HG03575 (cell line): Measurements from ENCODE around the gene HOXC11.

Source experiments
- ATAC-seq: cut with Tn5 transposase; IDR thresholded peaks from one replicate; pipeline ENCODE4 v1.9.1; 2021; ENCODE audit not compliant: unreplicated experiment, insufficient number of reproducible peaks, low FRiP score; ENCODE audit errors: extremely low read depth

The HOXC11 gene

GRCh38 chr12:53941187-53941586 lies 31.7 kb upstream of the HOXC11 start:
- no peak for ATAC-seq

GRCh38 chr12:53941750-53942149 lies 31.2 kb upstream of the HOXC11 start:
- ATAC-seq, result no peak

- no peak for ATAC-seq
Measured at GRCh38 chr12:53942467-53942997, 30.4 kb upstream of the HOXC11 start.

GRCh38 chr12:53944209-53944608 lies 28.7 kb upstream of the HOXC11 start:
- no peak for ATAC-seq

- ATAC-seq, result no peak
Measured at GRCh38 chr12:53944907-53945847, 27.7 kb upstream of the HOXC11 start.

GRCh38 chr12:53947743-53948142 lies 25.2 kb upstream of the HOXC11 start:
- ATAC-seq, result no peak

GRCh38 chr12:53948650-53949593 lies 24.0 kb upstream of the HOXC11 start:
- no peak for ATAC-seq

- no peak for ATAC-seq
Measured at GRCh38 chr12:53949631-53950436, 23.1 kb upstream of the HOXC11 start.

- no peak for ATAC-seq
Measured at GRCh38 chr12:53950437-53950773, 22.5 kb upstream of the HOXC11 start.

- no peak for ATAC-seq
Measured at GRCh38 chr12:53950789-53951576, 21.9 kb upstream of the HOXC11 start.

GRCh38 chr12:53951577-53952334 lies 21.2 kb upstream of the HOXC11 start:
- no peak for ATAC-seq

GRCh38 chr12:53952335-53952694 lies 20.6 kb upstream of the HOXC11 start:
- no peak for ATAC-seq

- ATAC-seq, result no peak
Measured at GRCh38 chr12:53952871-53953734, 19.8 kb upstream of the HOXC11 start.

GRCh38 chr12:53953831-53954693 lies 18.9 kb upstream of the HOXC11 start:
- no peak for ATAC-seq

- no peak for ATAC-seq
Measured at GRCh38 chr12:53954694-53955035, 18.3 kb upstream of the HOXC11 start, which contains the start of gene HOXC12. Gene HOXC12, plus strand, starts transcription at chr12:53954903. Its CDS starts 27 bp downstream, at chr12:53954930.
